MM.1S (cell line): ENCODE measurements around the gene HERC2.
"Not testable (repeated sequence)": the region's sequence is repeated elsewhere in the genome, so short reads cannot be mapped to it uniquely, and the experiment has no call there.

ENCODE experiments used
- DNase-seq: peaks from one replicate; pipeline ENCODE4 v3.0.0-alpha.2; 2015
- H2AFZ ChIP-seq: fragments of 300-600 bp; sonication (generic); 2 replicates; pipeline ENCODE4 v1.6.0; 2016; ENCODE audit warnings: antibody characterized with exemption, low read length
- H3F3A ChIP-seq: fragments of 300-600 bp; sonication (generic); 2 replicates; pipeline ENCODE4 v1.6.1; 2016; ENCODE audit warnings: mild to moderate bottlenecking, antibody characterized with exemption, low read length, moderate library complexity, mixed read lengths; ENCODE audit not compliant: insufficient read depth
- H3K27ac ChIP-seq: fragments of 300-600 bp; sonication (generic); 2 replicates; pipeline ENCODE4 v1.5.1; 2016; ENCODE audit warnings: mild to moderate bottlenecking, low read length
- H3K27me3 ChIP-seq: fragments of 300-600 bp; sonication (generic); replicated peaks from 2 replicates; pipeline ENCODE4 v1.6.0; 2016; ENCODE audit warnings: low read length; ENCODE audit not compliant: insufficient read depth
- H3K36me3 ChIP-seq: fragments of 300-600 bp; sonication (generic); replicated peaks from 2 replicates; pipeline ENCODE4 v1.6.1; 2016; ENCODE audit warnings: mild to moderate bottlenecking, low read length, mixed read lengths; ENCODE audit not compliant: insufficient read depth
- H3K4me1 ChIP-seq: fragments of 300-600 bp; sonication (generic); 2 replicates; pipeline ENCODE4 v1.6.1; 2016; ENCODE audit warnings: low read length, mixed read lengths
- H3K4me2 ChIP-seq: fragments of 300-600 bp; sonication (generic); 2 replicates; pipeline ENCODE4 v1.6.0; 2016; ENCODE audit warnings: low read depth, low read length
- H3K4me3 ChIP-seq: fragments of 300-600 bp; sonication (generic); 2 replicates; pipeline ENCODE4 v1.5.1; 2016; ENCODE audit warnings: low read length, mixed read lengths
- H3K79me2 ChIP-seq: fragments of 300-600 bp; sonication (generic); 2 replicates; pipeline ENCODE4 v1.6.1; 2016; ENCODE audit warnings: mixed run types, low read length, mixed read lengths
- H3K9ac ChIP-seq: fragments of 300-600 bp; sonication (generic); 2 replicates; pipeline ENCODE4 v1.6.1; 2016; ENCODE audit warnings: low read length, mixed read lengths
- H3K9me2 ChIP-seq: fragments of 300-600 bp; sonication (generic); replicated peaks from 2 replicates; pipeline ENCODE4 v1.6.1; 2016; ENCODE audit warnings: mild to moderate bottlenecking, low read length, mixed read lengths; ENCODE audit not compliant: insufficient read depth
- H3K9me3 ChIP-seq: fragments of 300-600 bp; sonication (generic); replicated peaks from 2 replicates; pipeline ENCODE4 v1.6.1; 2016; ENCODE audit warnings: mild to moderate bottlenecking, low read length, mixed read lengths; ENCODE audit not compliant: insufficient read depth
- H4K20me1 ChIP-seq: fragments of 300-600 bp; sonication (generic); 2 replicates; pipeline ENCODE4 v1.6.1; 2016; ENCODE audit warnings: mild to moderate bottlenecking, low read length, moderate library complexity, mixed read lengths; ENCODE audit not compliant: insufficient read depth
- CTCF ChIP-seq: fragments of 300-600 bp; sonication (generic); IDR thresholded peaks from 2 replicates; pipeline ENCODE4 v1.5.1; 2016; ENCODE audit warnings: antibody characterized with exemption, low read length, mixed read lengths
- EZH2 ChIP-seq: fragments of 300-600 bp; sonication (generic); optimal IDR thresholded peaks from 2 replicates; pipeline ENCODE3; 2017; ENCODE audit warnings: low read depth, mild to moderate bottlenecking, antibody characterized with exemption, low read length, mixed read lengths
- EZH2phosphoT487 ChIP-seq: fragments of 300-600 bp; sonication (generic); IDR thresholded peaks from 2 replicates; pipeline ENCODE4 v1.6.1; 2018; ENCODE audit warnings: antibody characterized with exemption, low read length

The HERC2 gene

GRCh38 chr15:28154283-28154682, 167.7 kb downstream of the HERC2 start:
- Histone ChIP-seq H3K9ac (no peak overlapping the region), H2AFZ (no peak overlapping the region), H3K79me2 (peaks cover 11% of the 10 kb centered on the region), H3K4me1 (no peaks in the 10 kb centered on the region), H3K4me2 (no peak overlapping the region), H3K9me2 (no peaks in the 10 kb centered on the region), H3K36me3 (no peaks in the 10 kb centered on the region), H3K27ac (no peak overlapping the region), H3F3A (no peaks in the 10 kb centered on the region), H3K4me3 (no peak overlapping the region), H3K9me3 (no peaks in the 10 kb centered on the region), H4K20me1 (no peaks in the 10 kb centered on the region), H3K27me3 (no peaks in the 10 kb centered on the region)
- DNase-seq = no peak
- TF ChIP-seq CTCF (no peak), EZH2phosphoT487 (no peak), EZH2 (no peak)

GRCh38 chr15:28153492-28154119, 168.4 kb downstream of the HERC2 start:
- H3K79me2 ChIP-seq = peaks cover 16% of the 10 kb centered on the region
- no peak for DNase-seq
- H3K4me3 ChIP-seq = no peak overlapping the region
- no peaks in the 10 kb centered on the region for H3K4me1 ChIP-seq
- H3F3A ChIP-seq = no peaks in the 10 kb centered on the region; the same call in 1 of the 2 replicates
- H3K9me3 ChIP-seq = no peaks in the 10 kb centered on the region
- no peaks in the 10 kb centered on the region for H3K36me3 ChIP-seq
- no peak overlapping the region for H3K27ac ChIP-seq
- no peaks in the 10 kb centered on the region for H3K9me2 ChIP-seq
- H3K9ac ChIP-seq = no peak overlapping the region
- H3K4me2 ChIP-seq = no peak overlapping the region
- no peak for TF ChIP-seq EZH2phosphoT487
- TF ChIP-seq EZH2 = no peak
- no peak for TF ChIP-seq CTCF
- H2AFZ ChIP-seq = no peak overlapping the region
- H4K20me1 ChIP-seq = no peaks in the 10 kb centered on the region
- no peaks in the 10 kb centered on the region for H3K27me3 ChIP-seq

- H3K79me2 ChIP-seq = peaks cover 21% of the 10 kb centered on the region
- not testable (repeated sequence) for H3K4me2 ChIP-seq, DNase-seq, H3K36me3 ChIP-seq, H3K9me2 ChIP-seq, H3K27me3 ChIP-seq, H3F3A ChIP-seq, H3K27ac ChIP-seq, H4K20me1 ChIP-seq, H3K4me1 ChIP-seq, H3K9ac ChIP-seq, H3K4me3 ChIP-seq, H2AFZ ChIP-seq, H3K9me3 ChIP-seq
These were observed 169.4 kb downstream of the HERC2 start for GRCh38 chr15:28152538-28152923.

GRCh38 chr15:28151864-28152537, 170.0 kb downstream of the HERC2 start:
- not testable (repeated sequence) for H3K27ac ChIP-seq, H3K27me3 ChIP-seq, H2AFZ ChIP-seq, H3K4me2 ChIP-seq, H3K9me3 ChIP-seq, H3K36me3 ChIP-seq, H3K4me3 ChIP-seq, H3K9ac ChIP-seq, H3K4me1 ChIP-seq, DNase-seq, H4K20me1 ChIP-seq, H3K9me2 ChIP-seq, H3F3A ChIP-seq
- peaks cover 21% of the 10 kb centered on the region for H3K79me2 ChIP-seq
